ENCODE measurements around the gene SFTA2.

- TF ChIP-seq, protein P1, sequence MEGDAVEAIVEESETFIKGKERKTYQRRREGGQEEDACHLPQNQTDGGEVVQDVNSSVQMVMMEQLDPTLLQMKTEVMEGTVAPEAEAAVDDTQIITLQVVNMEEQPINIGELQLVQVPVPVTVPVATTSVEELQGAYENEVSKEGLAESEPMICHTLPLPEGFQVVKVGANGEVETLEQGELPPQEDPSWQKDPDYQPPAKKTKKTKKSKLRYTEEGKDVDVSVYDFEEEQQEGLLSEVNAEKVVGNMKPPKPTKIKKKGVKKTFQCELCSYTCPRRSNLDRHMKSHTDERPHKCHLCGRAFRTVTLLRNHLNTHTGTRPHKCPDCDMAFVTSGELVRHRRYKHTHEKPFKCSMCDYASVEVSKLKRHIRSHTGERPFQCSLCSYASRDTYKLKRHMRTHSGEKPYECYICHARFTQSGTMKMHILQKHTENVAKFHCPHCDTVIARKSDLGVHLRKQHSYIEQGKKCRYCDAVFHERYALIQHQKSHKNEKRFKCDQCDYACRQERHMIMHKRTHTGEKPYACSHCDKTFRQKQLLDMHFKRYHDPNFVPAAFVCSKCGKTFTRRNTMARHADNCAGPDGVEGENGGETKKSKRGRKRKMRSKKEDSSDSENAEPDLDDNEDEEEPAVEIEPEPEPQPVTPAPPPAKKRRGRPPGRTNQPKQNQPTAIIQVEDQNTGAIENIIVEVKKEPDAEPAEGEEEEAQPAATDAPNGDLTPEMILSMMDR (optimal IDR thresholded peaks at IDR 0.05 in 1 of 3, IDR thresholded peaks at IDR 0.05 in 1 of 3, conservative IDR thresholded peaks at IDR 0.05 in 1 of 3; ENCODE audit: extremely low read depth in 1 of 3, insufficient read depth in 2 of 3, low read length in 3 of 3) = no peak
- TF ChIP-seq EZH2 (IDR thresholded peaks at IDR 0.05; ENCODE audit: low read length) = no peak
Measured at GRCh38 chr6:30970946-30971345, 39.0 kb upstream of the SFTA2 start.

Data from keratinocyte (primary cell).